HG02642 (cell line): Measurements from ENCODE around the gene CCDC92.
"Not testable (repeated sequence)": the region's sequence is repeated elsewhere in the genome, so short reads cannot be mapped to it uniquely, and the experiment has no call there.

Experiments used
- ATAC-seq: cut with Tn5 transposase; IDR thresholded peaks from one replicate; pipeline ENCODE4 v1.9.1; 2021; ENCODE audit warnings: mild to moderate bottlenecking; ENCODE audit not compliant: unreplicated experiment, poor library complexity

CCDC92 gene

GRCh38 chr12:123914726-123915333 lies 57.8 kb downstream of the CCDC92 start:
- no peak for ATAC-seq

GRCh38 chr12:123912415-123913380 lies 59.9 kb downstream of the CCDC92 start:
- no peak for ATAC-seq

- not testable (repeated sequence) for ATAC-seq
Measured at GRCh38 chr12:123911672-123912409, 60.8 kb downstream of the CCDC92 start.

GRCh38 chr12:123910761-123911193 lies 61.9 kb downstream of the CCDC92 start:
- no peak for ATAC-seq

GRCh38 chr12:123910057-123910456 lies 62.6 kb downstream of the CCDC92 start:
- no peak for ATAC-seq

- no peak for ATAC-seq
Measured at GRCh38 chr12:123908884-123909725, 63.5 kb downstream of the CCDC92 start.

GRCh38 chr12:123907726-123908476 lies 64.7 kb downstream of the CCDC92 start:
- ATAC-seq: no peak

GRCh38 chr12:123906711-123907420 lies 65.8 kb downstream of the CCDC92 start:
- ATAC-seq: no peak

GRCh38 chr12:123905319-123905925 lies 67.2 kb downstream of the CCDC92 start:
- ATAC-seq: no peak

- no peak for ATAC-seq
Measured at GRCh38 chr12:123903301-123904065, 69.1 kb downstream of the CCDC92 start.

- ATAC-seq: no peak
Measured at GRCh38 chr12:123902821-123903220, 69.8 kb downstream of the CCDC92 start.

- ATAC-seq: no peak
Measured at GRCh38 chr12:123900871-123901376, 71.7 kb downstream of the CCDC92 start.

GRCh38 chr12:123899368-123899767 lies 73.3 kb downstream of the CCDC92 start:
- no peak for ATAC-seq

- ATAC-seq: no peak
Measured at GRCh38 chr12:123898673-123899072, 74.0 kb downstream of the CCDC92 start.

- no peak for ATAC-seq
Measured at GRCh38 chr12:123897221-123897620, 75.4 kb downstream of the CCDC92 start.

GRCh38 chr12:123896767-123897166 lies 75.9 kb downstream of the CCDC92 start:
- no peak for ATAC-seq

- no peak for ATAC-seq
Measured at GRCh38 chr12:123895451-123895850, 77.2 kb downstream of the CCDC92 start.
